ENCODE results near the gene CISTR. TPM values are rescaled to one million over a fixed set of nuclear protein-coding genes. Genes with fewer than 3 reads are reported as not detected.

Gene CISTR
- total RNA-seq, 1 experiment from 2014 or later = not detected

GRCh38 chr12:53734425-53734824 lies 17.4 kb downstream of the CISTR start:
- H2BK5ac ChIP-seq (ENCODE audit: insufficient read length, low read length) = no peak overlapping the region
- H3K23ac ChIP-seq (ENCODE audit: insufficient read length, low read depth, low read length) = no peak overlapping the region
- no peak overlapping the region for H3K56ac ChIP-seq (ENCODE audit: insufficient read length, low read depth, low read length)
- H3K18ac ChIP-seq (ENCODE audit: insufficient read length, low read depth, low read length) = no peak overlapping the region
- no peak overlapping the region for H3K4me2 ChIP-seq (ENCODE audit: insufficient read depth, insufficient read length, low read length)
- no peak overlapping the region for H3T11ph ChIP-seq (ENCODE audit: low read length)
- WGBS (ENCODE audit: extremely low coverage, insufficient read length, low lambda C conversion rate) = no CpG with 5 or more reads among the region's 9 CpGs
- H3K79me2 ChIP-seq (ENCODE audit: insufficient read depth, low read length) = no peaks in the 10 kb centered on the region
- no peak overlapping the region for H2BK20ac ChIP-seq (ENCODE audit: low read depth, low read length, poor library complexity, severe bottlenecking)
- Mint-ChIP-seq H3K27me3 (ENCODE audit: low read depth) (peaks cover 20% of the 10 kb centered on the region), H3K4me1 (peaks cover 10% of the 10 kb centered on the region in 2 experiments), H3K9me3 (no peaks in the 10 kb centered on the region; a peak in 1 of 5 replicates), H3K36me3 (ENCODE audit: insufficient read depth in 1 of 3, low read depth in 3 of 3) (no peaks in the 10 kb centered on the region), H3K27ac (no peak overlapping the region), H3K4me3 (no peak overlapping the region)
- no peak overlapping the region for H4K8ac ChIP-seq (replicated peaks; ENCODE audit: insufficient read length, low read depth, low read length)
- no peak for TF ChIP-seq CTCF (conservative IDR thresholded peaks at IDR 0.05)
- no peak overlapping the region for H2BK15ac ChIP-seq (ENCODE audit: low read depth, low read length)
- no peak overlapping the region for H3K4ac ChIP-seq (ENCODE audit: low read depth, low read length)
- H3K27me3 ChIP-seq (ENCODE audit: insufficient read depth, low read length) = peaks cover 18% of the 10 kb centered on the region; the same call in 1 of the 2 replicates
- H3K9me3 ChIP-seq (ENCODE audit: control insufficient read depth, low read depth, low read length) = no peaks in the 10 kb centered on the region
- no peak overlapping the region for H2BK12ac ChIP-seq (ENCODE audit: insufficient read length, low read depth, low read length)
- peaks cover 2% of the 10 kb centered on the region; the same call in 1 of the 2 replicates for H3K4me1 ChIP-seq (ENCODE audit: insufficient read depth, low read length)
- no peak overlapping the region for H2BK120ac ChIP-seq (ENCODE audit: low read depth, low read length, poor library complexity, severe bottlenecking)
- H4K91ac ChIP-seq (ENCODE audit: insufficient read length, low read depth, low read length) = no peak overlapping the region
- H4K20me1 ChIP-seq (ENCODE audit: control insufficient read depth, insufficient read depth, insufficient read length) = no peaks in the 10 kb centered on the region
- no peak overlapping the region for H3K9ac ChIP-seq (ENCODE audit: extremely low read depth, insufficient read length, low read length)
- H2AFZ ChIP-seq (ENCODE audit: low read length) = no peak overlapping the region
- DNase-seq = no peak
- no peaks in the 10 kb centered on the region for H3K79me1 ChIP-seq (ENCODE audit: insufficient read depth, low read depth, low read length, poor library complexity, severe bottlenecking)
- no peak overlapping the region for H2AK5ac ChIP-seq (ENCODE audit: insufficient read length, low read length)
- peaks cover 14% of the 10 kb centered on the region for H3K23me2 ChIP-seq (ENCODE audit: insufficient read length, low read depth, low read length, poor library complexity, severe bottlenecking)
- H3K27ac ChIP-seq (ENCODE audit: insufficient read length, low read depth, low read length) = no peak overlapping the region
- no peak overlapping the region for H4K5ac ChIP-seq (ENCODE audit: insufficient read length, low read depth, low read length)
- H3K14ac ChIP-seq (ENCODE audit: insufficient read depth, low read length) = no peak overlapping the region
